ENCODE measurements around the gene N4BP2L1. TPM values are rescaled to one million over a fixed set of nuclear protein-coding genes. Genes with fewer than 3 reads are reported as not detected.
A peak's percentile ranks its signal among the peaks of the same experiment; 100 is the strongest.

The N4BP2L1 gene
- total RNA-seq, 1 donor from 2014 or later, result 20.0 TPM

- H3K27ac Mint-ChIP-seq, result no peak overlapping the region
- H3K9me3 Mint-ChIP-seq (ENCODE audit: low read depth), result peaks cover 11% of the 10 kb centered on the region
- no peaks in the 10 kb centered on the region for H3K4me1 Mint-ChIP-seq (ENCODE audit: low read depth)
- no peak for DNase-seq (ENCODE audit: low spot score, unreplicated experiment)
- peaks cover 12% of the 10 kb centered on the region for H3K36me3 Mint-ChIP-seq (ENCODE audit: insufficient read depth)
- H3K4me3 Mint-ChIP-seq (ENCODE audit: low read depth), result no peak overlapping the region
- TF ChIP-seq, protein P1, sequence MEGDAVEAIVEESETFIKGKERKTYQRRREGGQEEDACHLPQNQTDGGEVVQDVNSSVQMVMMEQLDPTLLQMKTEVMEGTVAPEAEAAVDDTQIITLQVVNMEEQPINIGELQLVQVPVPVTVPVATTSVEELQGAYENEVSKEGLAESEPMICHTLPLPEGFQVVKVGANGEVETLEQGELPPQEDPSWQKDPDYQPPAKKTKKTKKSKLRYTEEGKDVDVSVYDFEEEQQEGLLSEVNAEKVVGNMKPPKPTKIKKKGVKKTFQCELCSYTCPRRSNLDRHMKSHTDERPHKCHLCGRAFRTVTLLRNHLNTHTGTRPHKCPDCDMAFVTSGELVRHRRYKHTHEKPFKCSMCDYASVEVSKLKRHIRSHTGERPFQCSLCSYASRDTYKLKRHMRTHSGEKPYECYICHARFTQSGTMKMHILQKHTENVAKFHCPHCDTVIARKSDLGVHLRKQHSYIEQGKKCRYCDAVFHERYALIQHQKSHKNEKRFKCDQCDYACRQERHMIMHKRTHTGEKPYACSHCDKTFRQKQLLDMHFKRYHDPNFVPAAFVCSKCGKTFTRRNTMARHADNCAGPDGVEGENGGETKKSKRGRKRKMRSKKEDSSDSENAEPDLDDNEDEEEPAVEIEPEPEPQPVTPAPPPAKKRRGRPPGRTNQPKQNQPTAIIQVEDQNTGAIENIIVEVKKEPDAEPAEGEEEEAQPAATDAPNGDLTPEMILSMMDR (IDR thresholded peaks at IDR 0.05; ENCODE audit: unreplicated experiment), result no peak
- no peaks in the 10 kb centered on the region for H3K27me3 Mint-ChIP-seq
Observed at GRCh38 chr13:32417995-32418394, 9.9 kb downstream of the N4BP2L1 start.

- peaks cover 10% of the 10 kb centered on the region for H3K36me3 Mint-ChIP-seq (ENCODE audit: insufficient read depth)
- peaks cover 4% of the 10 kb centered on the region for H3K4me1 Mint-ChIP-seq (ENCODE audit: low read depth)
- H3K27me3 Mint-ChIP-seq, result peaks cover 13% of the 10 kb centered on the region
- DNase-seq (ENCODE audit: low spot score, unreplicated experiment), result no peak
- peaks cover 11% of the 10 kb centered on the region for H3K9me3 Mint-ChIP-seq (ENCODE audit: low read depth)
- no peak overlapping the region for H3K4me3 Mint-ChIP-seq (ENCODE audit: low read depth)
- H3K27ac Mint-ChIP-seq, result no peak overlapping the region
- TF ChIP-seq, protein P1 (IDR thresholded peaks at IDR 0.05; ENCODE audit: unreplicated experiment), result peak; percentile 51
Observed at GRCh38 chr13:32415019-32415418, 12.9 kb downstream of the N4BP2L1 start.

DNA sequence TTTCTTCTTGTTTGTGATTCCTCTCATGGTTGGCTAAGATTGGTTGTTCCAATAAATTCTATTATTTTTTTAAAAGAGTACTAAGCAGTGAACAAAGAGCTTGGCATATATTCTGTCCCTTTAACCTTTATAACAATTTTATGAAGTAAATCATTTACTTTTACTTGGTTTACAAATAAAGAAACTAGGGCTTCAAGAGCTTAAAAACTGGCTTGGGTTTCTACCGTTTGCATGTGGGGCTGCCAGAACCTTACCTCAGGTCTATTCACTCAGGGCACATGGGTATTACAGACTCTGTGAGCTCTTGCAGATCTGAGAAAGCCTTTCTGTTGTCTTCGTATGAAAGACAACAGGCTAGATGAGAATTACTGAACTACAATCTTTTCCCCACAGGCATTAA lies 13.3 kb downstream of the N4BP2L1 start:
- Mint-ChIP-seq H3K27ac (no peak overlapping the region), H3K9me3 (ENCODE audit: low read depth) (peaks cover 11% of the 10 kb centered on the region), H3K4me1 (ENCODE audit: low read depth) (peaks cover 9% of the 10 kb centered on the region), H3K36me3 (ENCODE audit: insufficient read depth) (peaks cover 8% of the 10 kb centered on the region), H3K27me3 (peaks cover 17% of the 10 kb centered on the region), H3K4me3 (ENCODE audit: low read depth) (no peak overlapping the region)
- no peak for DNase-seq (ENCODE audit: low spot score, unreplicated experiment)
- TF ChIP-seq, protein P1 (IDR thresholded peaks at IDR 0.05; ENCODE audit: unreplicated experiment), result no peak

- Mint-ChIP-seq H3K36me3 (ENCODE audit: insufficient read depth) (peaks cover 3% of the 10 kb centered on the region), H3K27me3 (peaks cover 30% of the 10 kb centered on the region), H3K4me3 (ENCODE audit: low read depth) (no peak overlapping the region)
Observed at GRCh38 chr13:32413284-32413683, 14.6 kb downstream of the N4BP2L1 start.

GRCh38 chr13:32409561-32410421 lies 18.1 kb downstream of the N4BP2L1 start:
- no peak for DNase-seq (ENCODE audit: low spot score, unreplicated experiment)
- Mint-ChIP-seq H3K4me3 (ENCODE audit: low read depth) (peak overlapping the region; percentile 58), H3K27ac (no peak overlapping the region), H3K4me1 (ENCODE audit: low read depth) (peaks cover 14% of the 10 kb centered on the region), H3K27me3 (peaks cover 55% of the 10 kb centered on the region), H3K9me3 (ENCODE audit: low read depth) (no peaks in the 10 kb centered on the region), H3K36me3 (ENCODE audit: insufficient read depth) (peaks cover 17% of the 10 kb centered on the region)
- TF ChIP-seq, protein P1 (IDR thresholded peaks at IDR 0.05; ENCODE audit: unreplicated experiment), result no peak

More at GRCh38 chr13:32413284-32413683, 14.6 kb downstream of the N4BP2L1 start:
- Mint-ChIP-seq H3K4me1 (ENCODE audit: low read depth) (peaks cover 14% of the 10 kb centered on the region), H3K27ac (no peak overlapping the region), H3K9me3 (ENCODE audit: low read depth) (peaks cover 7% of the 10 kb centered on the region)
- DNase-seq (ENCODE audit: low spot score, unreplicated experiment), result no peak
- TF ChIP-seq, protein P1 (IDR thresholded peaks at IDR 0.05; ENCODE audit: unreplicated experiment), result no peak
